ENCODE results near the gene KLK15.

GRCh38 chr19:50857366-50857765, 24.0 kb upstream of the KLK15 start:
- TF ChIP-seq CTCF (IDR thresholded peaks at IDR 0.05; ENCODE audit: low read depth, low read length) (no peak), EZH2phosphoT487 (IDR thresholded peaks at IDR 0.05; ENCODE audit: low read depth) (no peak)

Data from OCI-LY3 (cell line).